DMS153 (cell line): ENCODE data around the gene FAAP20.

Experiments used
- DNase-seq: peaks from one replicate; lab custom pipeline; 2025; lab: John Stamatoyannopoulos, UW

FAAP20 gene

GRCh38 chr1:2177946-2178538 is 16.5 kb downstream of the FAAP20 start:
- DNase-seq, result no peak

GRCh38 chr1:2177541-2177940 is 17.0 kb downstream of the FAAP20 start:
- no peak for DNase-seq

- DNase-seq, result no peak
Observed at GRCh38 chr1:2176615-2177014, 18.0 kb downstream of the FAAP20 start.

GRCh38 chr1:2175681-2176454 is 18.7 kb downstream of the FAAP20 start:
- DNase-seq, result no peak

GRCh38 chr1:2175055-2175414 is 19.5 kb downstream of the FAAP20 start:
- DNase-seq, result no peak

GRCh38 chr1:2174348-2175054 is 20.1 kb downstream of the FAAP20 start:
- DNase-seq, result peak; percentile 50

GRCh38 chr1:2173546-2174347 is 20.8 kb downstream of the FAAP20 start:
- DNase-seq, result no peak

- no peak for DNase-seq
Observed at GRCh38 chr1:2172551-2173146, 21.9 kb downstream of the FAAP20 start.

- DNase-seq, result no peak
Observed at GRCh38 chr1:2172012-2172411, 22.6 kb downstream of the FAAP20 start.

GRCh38 chr1:2170211-2170610 is 24.4 kb downstream of the FAAP20 start:
- no peak for DNase-seq

GRCh38 chr1:2169200-2169836 is 25.3 kb downstream of the FAAP20 start:
- no peak for DNase-seq

GRCh38 chr1:2168535-2168934 is 26.0 kb downstream of the FAAP20 start:
- DNase-seq, result no peak

GRCh38 chr1:2168090-2168489 is 26.5 kb downstream of the FAAP20 start:
- no peak for DNase-seq

GRCh38 chr1:2166695-2167094 is 27.9 kb downstream of the FAAP20 start:
- no peak for DNase-seq

GRCh38 chr1:2166254-2166653 is 28.3 kb downstream of the FAAP20 start:
- DNase-seq, result no peak

- no peak for DNase-seq
Observed at GRCh38 chr1:2165646-2166045, 28.9 kb downstream of the FAAP20 start.

GRCh38 chr1:2163205-2163604 is 31.4 kb downstream of the FAAP20 start:
- DNase-seq, result no peak

GRCh38 chr1:2160451-2161300 is 33.9 kb downstream of the FAAP20 start:
- DNase-seq, result no peak

- DNase-seq, result no peak
Observed at GRCh38 chr1:2159124-2159523, 35.4 kb downstream of the FAAP20 start.

- DNase-seq, result no peak
Observed at GRCh38 chr1:2158272-2158671, 36.3 kb downstream of the FAAP20 start.

GRCh38 chr1:2157856-2158255 is 36.7 kb downstream of the FAAP20 start:
- DNase-seq, result no peak
